Measurements from ENCODE around the gene PCYT1B.

- TF ChIP-seq CTCF (IDR thresholded peaks at IDR 0.05) (no peak), POLR2A (IDR thresholded peaks at IDR 0.05) (no peak)
These were observed 70.1 kb downstream of the PCYT1B start for GRCh38 chrX:24577091-24577490.

Data from heart left ventricle (tissue), 13 donors.